Daoy (cell line): ENCODE results near the gene WFIKKN2. TPM values are rescaled to one million over a fixed set of nuclear protein-coding genes. Genes with fewer than 3 reads are reported as not detected.

Experiments used
- DNase-seq: peaks from one replicate; pipeline ENCODE4 v3.0.0-alpha.2; 2015; ENCODE audit warnings: low read depth
- total RNA-seq: library from RNA; depleted of rRNA; stranded (reverse); fragments of >200 nt; shearing (Covaris generic); gene quantifications from 2 replicates; pipeline ENCODE4 v1.2.3, GENCODE V29; 2014

The WFIKKN2 gene
- total RNA-seq, 1 experiment from 2014 or later, result not detected

- DNase-seq, result no peak
These were observed 1.6 kb upstream of the WFIKKN2 start for GRCh38 chr17:50833510-50834428.

GRCh38 chr17:50834429-50835300 lies 721 bp upstream of the WFIKKN2 start:
- no peak for DNase-seq

GRCh38 chr17:50836826-50837225 lies 1.4 kb downstream of the WFIKKN2 start:
- DNase-seq, result no peak

GRCh38 chr17:50837286-50837979 lies 2.0 kb downstream of the WFIKKN2 start:
- DNase-seq, result no peak

- no peak for DNase-seq
These were observed 2.9 kb downstream of the WFIKKN2 start for GRCh38 chr17:50837980-50838954.

- no peak for DNase-seq
These were observed 4.4 kb downstream of the WFIKKN2 start for GRCh38 chr17:50839591-50840310.

GRCh38 chr17:50840311-50840851 lies 5.0 kb downstream of the WFIKKN2 start:
- no peak for DNase-seq

GRCh38 chr17:50841277-50841948 lies 6.0 kb downstream of the WFIKKN2 start:
- DNase-seq, result no peak

GRCh38 chr17:50841949-50842354 lies 6.6 kb downstream of the WFIKKN2 start:
- DNase-seq, result peak; percentile 64

GRCh38 chr17:50842506-50843149 lies 7.2 kb downstream of the WFIKKN2 start:
- DNase-seq, result no peak

- no peak for DNase-seq
These were observed 7.9 kb downstream of the WFIKKN2 start for GRCh38 chr17:50843150-50843905.

GRCh38 chr17:50844117-50844700 lies 8.8 kb downstream of the WFIKKN2 start:
- no peak for DNase-seq

GRCh38 chr17:50845240-50846147 lies 10.1 kb downstream of the WFIKKN2 start:
- no peak for DNase-seq

GRCh38 chr17:50847566-50847965 lies 12.2 kb downstream of the WFIKKN2 start:
- DNase-seq, result no peak

- no peak for DNase-seq
These were observed 12.7 kb downstream of the WFIKKN2 start for GRCh38 chr17:50848039-50848438.

- no peak for DNase-seq
These were observed 13.3 kb downstream of the WFIKKN2 start for GRCh38 chr17:50848711-50849110.
